K562 (cell line): ENCODE results near the gene EEF1A1. TPM values are rescaled to one million over a fixed set of nuclear protein-coding genes. Genes with fewer than 3 reads are reported as not detected.
A peak's percentile ranks its signal among the peaks of the same experiment; 100 is the strongest.

Experiments used
- EP300 ChIP-seq: IDR thresholded peaks from 2 replicates; pipeline ENCODE4 v1.6.1; 2012; ENCODE audit warnings: low read length, improper control_type of control experiment
- HNRNPUL1 ChIP-seq: fragments of 200-400 bp; formaldehyde crosslinking; IDR thresholded peaks from 2 replicates; pipeline ENCODE4 v1.6.1; 2017; ENCODE audit warnings: low read length
- HOXB6 ChIP-seq: fragments of 250-450 bp; sonication (Bioruptor Pico); IDR thresholded peaks from 2 replicates; pipeline ENCODE4 v1.5.1; 2022; ENCODE audit warnings: mild to moderate bottlenecking, borderline replicate concordance
- IFI16 ChIP-seq: fragments of 250-450 bp; sonication (Bioruptor Pico); IDR thresholded peaks from 2 replicates; pipeline ENCODE4 v2.1.2; 2022; ENCODE audit warnings: mild to moderate bottlenecking, inconsistent platforms
- NR3C1 ChIP-seq: sonication (generic); formaldehyde crosslinking; IDR thresholded peaks from 2 replicates; pipeline ENCODE4 v1.8.1; 2022; ENCODE audit warnings: missing genetic modification reagents
- POLR2H ChIP-seq: IDR thresholded peaks from 2 replicates; pipeline ENCODE4 v1.6.1; 2016; ENCODE audit warnings: missing genetic modification characterization, low read depth, mild to moderate bottlenecking, control low read depth, missing compliant biosample characterization, moderate library complexity
- PTBP1 ChIP-seq: fragments of 200-400 bp; formaldehyde crosslinking; IDR thresholded peaks from 2 replicates; pipeline ENCODE4 v1.6.1; 2017; ENCODE audit warnings: low read depth, low read length
- PTRF ChIP-seq: fragments of 450-650 bp; IDR thresholded peaks from 2 replicates; pipeline ENCODE4 v1.6.1; 2016; ENCODE audit warnings: mild to moderate bottlenecking, missing genetic modification characterization, missing compliant biosample characterization
- RUNX1 ChIP-seq: sonication (generic); IDR thresholded peaks from 2 replicates; pipeline ENCODE4 v1.6.1; 2016; ENCODE audit warnings: antibody characterized with exemption, low read depth
- TOE1 ChIP-seq, 2 experiments: fragments of 450-650 bp in 1 of 2; sonication (generic) in 1 of 2; formaldehyde crosslinking in 1 of 2; IDR thresholded peaks; 2 replicates each; pipeline versions ENCODE4 v1.7.1 to v1.8.0; 2016 to 2022; ENCODE audit warnings: borderline replicate concordance in 2 of 2, mild to moderate bottlenecking in 2 of 2, antibody characterized with exemption in 1 of 2, inconsistent platforms in 1 of 2, low read depth in 1 of 2, missing genetic modification reagents in 1 of 2, moderate library complexity in 1 of 2
- YY1 ChIP-seq, 3 experiments: IDR thresholded peaks; 2 replicates each; pipeline ENCODE4 v1.6.1; 2011; ENCODE audit warnings: low read length in 2 of 3, mild to moderate bottlenecking in 2 of 3, moderate library complexity in 2 of 3, borderline replicate concordance in 1 of 3, control low read depth in 1 of 3, low read depth in 1 of 3; ENCODE audit not compliant: insufficient read depth in 3 of 3, insufficient replicate concordance in 2 of 3, control insufficient read depth in 1 of 3, insufficient read length in 1 of 3; ENCODE audit errors: extremely low read depth in 1 of 3
- ZKSCAN1 ChIP-seq: fragments of 150-350 bp; IDR thresholded peaks from 2 replicates; pipeline ENCODE4 v1.6.1; 2016; ENCODE audit warnings: low read depth, low read length
- ZNF586 ChIP-seq: fragments of 450-650 bp; formaldehyde crosslinking; conservative IDR thresholded peaks from 2 replicates; pipeline ENCODE4 v1.4.0; 2020; ENCODE audit warnings: mild to moderate bottlenecking, moderate library complexity
- polyA plus RNA-seq, 8 experiments: library from polyadenylated mRNA; depleted of rRNA in 4 of 8; stranded (reverse) in 5 of 8; unstranded in 3 of 8; fragments of >200 nt; fragmentation: Nextera tagmentation in 2 of 8; fragmentation: Illumina TruSeq in 1 of 8; extraction: Ambion mirVana in 2 of 8; extraction: Trizol in 1 of 8; gene quantifications; 2 replicates each; pipeline versions ENCODE4 v1.2.1 to v1.2.3, GENCODE V29; 2011 to 2014; ENCODE audit warnings: inconsistent platforms in 1 of 8, missing spikeins in 1 of 8
- total RNA-seq, 7 experiments: library from RNA; depleted of rRNA in 6 of 7; stranded (reverse); fragments of >200 nt in 6 of 7; fragmentation: Illumina TruSeq in 2 of 7; extraction: Trizol in 2 of 7; gene quantifications; 2 replicates each; pipeline versions ENCODE4 v1.2.1 to v1.2.3, GENCODE V29; 2011 to 2021; ENCODE audit warnings: low replicate concordance in 1 of 7
- TF ChIP-seq, protein P1 (sequence below): sonication (generic); formaldehyde crosslinking; IDR thresholded peaks from 2 replicates; pipeline ENCODE4 v1.8.1; 2023; ENCODE audit warnings: mild to moderate bottlenecking, missing genetic modification reagents
- TF ChIP-seq, protein P2 (sequence below): fragments of 250-450 bp; sonication (Bioruptor Pico); IDR thresholded peaks from 2 replicates; pipeline ENCODE4 v1.8.0; 2021; ENCODE audit warnings: moderate library complexity, mild to moderate bottlenecking, inconsistent platforms
- TF ChIP-seq, protein P3 (sequence below): fragments of 450-650 bp; IDR thresholded peaks from 2 replicates; pipeline ENCODE4 v1.6.1; 2018; ENCODE audit warnings: mild to moderate bottlenecking, low read depth; ENCODE audit not compliant: partially characterized antibody
- TF ChIP-seq, protein P4 (sequence below): fragments of 450-650 bp; conservative IDR thresholded peaks from 2 replicates; pipeline ENCODE4 v1.6.1; 2016; ENCODE audit warnings: missing genetic modification characterization, low read depth, mild to moderate bottlenecking, missing compliant biosample characterization, moderate library complexity
- TF ChIP-seq, protein P5 (sequence below): sonication (generic); formaldehyde crosslinking; IDR thresholded peaks from 2 replicates; pipeline ENCODE4 v1.8.0; 2022; ENCODE audit warnings: missing genetic modification reagents, mild to moderate bottlenecking, borderline replicate concordance

EEF1A1 gene
- total and polyA plus RNA-seq, 9 of the 15 experiments (the other 6 are each of a cell fraction or from before 2014, with no cell fraction given): 6,453 to 17,323 (median 11,082) TPM

DNA sequence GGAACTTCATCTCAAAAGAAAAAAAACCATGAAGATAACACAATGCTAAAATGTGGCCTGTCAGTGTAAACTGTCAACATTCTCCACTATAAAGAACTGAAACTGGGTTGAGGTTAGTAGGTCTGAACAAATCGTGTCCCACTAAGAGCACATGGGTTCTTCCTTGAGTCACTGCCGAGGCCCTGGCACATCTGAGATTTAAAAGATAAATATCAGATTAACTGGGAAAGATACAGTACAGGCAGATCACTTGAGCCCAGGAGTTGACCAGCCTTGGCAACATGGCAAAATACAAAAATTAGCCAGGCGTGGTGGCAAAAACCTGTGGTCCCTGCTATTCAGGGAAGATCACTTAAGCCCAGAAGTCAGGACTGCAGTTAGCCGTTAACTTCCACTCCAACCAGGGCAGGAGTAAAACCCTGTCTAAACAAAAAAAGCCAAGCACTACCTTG, 5.6 kb downstream of the EEF1A1 start (continued):
- TF ChIP-seq ZNF586 (CRISPR knock-in tag) (0 out of 2 replicates have a peak, but pooled peaks have one; percentile 50), TOE1 (IDR thresholded peaks at IDR 0.05; ENCODE audit: borderline replicate concordance) (0 out of 2 replicates have a peak, but pooled peaks have one; percentile 10), TOE1 (CRISPR knock-in tag; IDR thresholded peaks at IDR 0.05; ENCODE audit: borderline replicate concordance, low read depth) (no peak), EP300 (no peak), HOXB6 (CRISPR knock-in tag) (no peak), PTBP1 (peak; percentile 36; the same call in 1 of the 2 replicates), ZKSCAN1 (peak; percentile 91), IFI16 (no peak), POLR2H (tag) (peak; percentile 3; the same call in 1 of the 2 replicates), HNRNPUL1 (0 out of 2 replicates have a peak, but pooled peaks have one; percentile 54), PTRF (no peak), RUNX1 (no peak), YY1 (IDR thresholded peaks at IDR 0.05; ENCODE audit: borderline replicate concordance in 1 of 3, control insufficient read depth in 1 of 3, extremely low read depth in 1 of 3, insufficient read depth in 3 of 3, insufficient read length in 1 of 3, insufficient replicate concordance in 2 of 3, low read depth in 1 of 3, low read length in 2 of 3) (peak in 1 of 3 experiments; percentile 17), NR3C1 (CRISPR knock-in tag) (no peak)
- TF ChIP-seq, protein P1, sequence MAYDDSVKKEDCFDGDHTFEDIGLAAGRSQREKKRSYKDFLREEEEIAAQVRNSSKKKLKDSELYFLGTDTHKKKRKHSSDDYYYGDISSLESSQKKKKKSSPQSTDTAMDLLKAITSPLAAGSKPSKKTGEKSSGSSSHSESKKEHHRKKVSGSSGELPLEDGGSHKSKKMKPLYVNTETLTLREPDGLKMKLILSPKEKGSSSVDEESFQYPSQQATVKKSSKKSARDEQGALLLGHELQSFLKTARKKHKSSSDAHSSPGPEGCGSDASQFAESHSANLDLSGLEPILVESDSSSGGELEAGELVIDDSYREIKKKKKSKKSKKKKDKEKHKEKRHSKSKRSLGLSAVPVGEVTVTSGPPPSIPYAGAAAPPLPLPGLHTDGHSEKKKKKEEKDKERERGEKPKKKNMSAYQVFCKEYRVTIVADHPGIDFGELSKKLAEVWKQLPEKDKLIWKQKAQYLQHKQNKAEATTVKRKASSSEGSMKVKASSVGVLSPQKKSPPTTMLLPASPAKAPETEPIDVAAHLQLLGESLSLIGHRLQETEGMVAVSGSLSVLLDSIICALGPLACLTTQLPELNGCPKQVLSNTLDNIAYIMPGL (CRISPR knock-in tag): no peak
- TF ChIP-seq, protein P2, sequence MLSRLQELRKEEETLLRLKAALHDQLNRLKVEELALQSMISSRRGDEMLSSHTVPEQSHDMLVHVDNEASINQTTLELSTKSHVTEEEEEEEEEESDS (CRISPR knock-in tag): no peak
- TF ChIP-seq, protein P3, sequence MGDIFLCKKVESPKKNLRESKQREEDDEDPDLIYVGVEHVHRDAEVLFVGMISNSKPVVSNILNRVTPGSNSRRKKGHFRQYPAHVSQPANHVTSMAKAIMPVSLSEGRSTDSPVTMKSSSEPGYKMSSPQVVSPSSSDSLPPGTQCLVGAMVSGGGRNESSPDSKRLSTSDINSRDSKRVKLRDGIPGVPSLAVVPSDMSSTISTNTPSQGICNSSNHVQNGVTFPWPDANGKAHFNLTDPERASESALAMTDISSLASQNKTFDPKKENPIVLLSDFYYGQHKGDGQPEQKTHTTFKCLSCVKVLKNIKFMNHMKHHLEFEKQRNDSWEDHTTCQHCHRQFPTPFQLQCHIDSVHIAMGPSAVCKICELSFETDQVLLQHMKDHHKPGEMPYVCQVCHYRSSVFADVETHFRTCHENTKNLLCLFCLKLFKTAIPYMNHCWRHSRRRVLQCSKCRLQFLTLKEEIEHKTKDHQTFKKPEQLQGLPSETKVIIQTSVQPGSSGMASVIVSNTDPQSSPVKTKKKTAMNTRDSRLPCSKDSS: no peak
- TF ChIP-seq, protein P4, sequence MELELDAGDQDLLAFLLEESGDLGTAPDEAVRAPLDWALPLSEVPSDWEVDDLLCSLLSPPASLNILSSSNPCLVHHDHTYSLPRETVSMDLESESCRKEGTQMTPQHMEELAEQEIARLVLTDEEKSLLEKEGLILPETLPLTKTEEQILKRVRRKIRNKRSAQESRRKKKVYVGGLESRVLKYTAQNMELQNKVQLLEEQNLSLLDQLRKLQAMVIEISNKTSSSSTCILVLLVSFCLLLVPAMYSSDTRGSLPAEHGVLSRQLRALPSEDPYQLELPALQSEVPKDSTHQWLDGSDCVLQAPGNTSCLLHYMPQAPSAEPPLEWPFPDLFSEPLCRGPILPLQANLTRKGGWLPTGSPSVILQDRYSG (tag): no peak
- TF ChIP-seq, protein P5, sequence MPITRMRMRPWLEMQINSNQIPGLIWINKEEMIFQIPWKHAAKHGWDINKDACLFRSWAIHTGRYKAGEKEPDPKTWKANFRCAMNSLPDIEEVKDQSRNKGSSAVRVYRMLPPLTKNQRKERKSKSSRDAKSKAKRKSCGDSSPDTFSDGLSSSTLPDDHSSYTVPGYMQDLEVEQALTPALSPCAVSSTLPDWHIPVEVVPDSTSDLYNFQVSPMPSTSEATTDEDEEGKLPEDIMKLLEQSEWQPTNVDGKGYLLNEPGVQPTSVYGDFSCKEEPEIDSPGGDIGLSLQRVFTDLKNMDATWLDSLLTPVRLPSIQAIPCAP (CRISPR knock-in tag): no peak
